Measurements from ENCODE around the gene CLEC2D.

- TF ChIP-seq CTCF (conservative IDR thresholded peaks at IDR 0.05; ENCODE audit: low read length) = no peak
- TF ChIP-seq EZH2phosphoT487 (IDR thresholded peaks at IDR 0.05; ENCODE audit: borderline replicate concordance, low read depth, low read length) = no peak
Measured at GRCh38 chr12:9634969-9635754, 34.4 kb upstream of the CLEC2D start.

Data from OCI-LY7 (cell line).